Activated CD4-positive, alpha-beta T cell treated with anti-CD3 and anti-CD28 coated beads, Interleukin-2, amount 50 U/mL, for 16 hours (primary cell): ENCODE data around the gene CLHC1.
"Not testable (repeated sequence)": the region's sequence is repeated elsewhere in the genome, so short reads cannot be mapped to it uniquely, and the experiment has no call there.

ENCODE experiments used
- DNase-seq: peaks from one replicate; pipeline ENCODE4 v3.0.0-alpha.2; 2020

Gene CLHC1

GRCh38 chr2:55152475-55153412 lies 79.3 kb downstream of the CLHC1 start:
- no peak for DNase-seq

- no peak for DNase-seq
Observed at GRCh38 chr2:55151733-55152433, 80.2 kb downstream of the CLHC1 start.

DNA sequence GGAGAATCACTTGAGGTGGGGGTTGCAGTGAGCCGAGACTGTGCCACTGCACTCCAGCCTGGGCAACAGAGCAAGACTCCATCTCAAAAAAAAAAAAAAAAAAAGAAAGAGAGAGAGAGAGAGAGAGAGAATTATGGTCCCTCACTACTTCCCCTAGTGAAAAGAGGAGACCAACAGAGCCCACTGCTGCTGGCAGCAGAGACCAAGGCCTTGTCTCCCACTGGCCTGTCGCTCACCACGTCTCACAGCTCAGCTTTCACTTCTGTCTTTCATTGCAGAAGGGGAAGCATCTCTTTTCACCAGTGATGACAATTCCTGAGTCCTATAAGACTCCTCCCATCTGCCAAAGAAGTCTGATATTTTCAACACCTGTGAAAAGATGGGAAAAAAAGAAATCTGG lies 81.3 kb downstream of the CLHC1 start:
- DNase-seq: no peak

DNA sequence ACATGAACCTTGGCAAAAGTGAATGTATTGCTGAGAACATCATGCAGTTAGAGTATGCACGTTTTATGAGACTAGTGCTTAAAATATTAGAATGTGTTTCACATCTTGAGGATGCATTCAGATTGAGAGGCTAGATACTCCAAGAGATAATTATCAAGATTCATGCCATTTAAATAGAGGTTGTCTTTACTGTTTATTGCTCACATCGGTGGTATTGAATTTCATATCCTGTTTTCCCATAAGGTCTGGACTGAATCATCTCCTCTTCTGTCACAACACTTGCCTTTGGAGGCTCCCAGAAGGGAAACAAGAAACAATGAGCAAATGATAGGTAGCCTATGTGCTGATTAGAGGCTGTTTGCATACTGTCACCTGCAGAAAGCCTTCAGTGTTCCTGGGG lies 83.8 kb downstream of the CLHC1 start:
- no peak for DNase-seq

- no peak for DNase-seq
Observed at GRCh38 chr2:55147531-55147930, 84.6 kb downstream of the CLHC1 start.

- no peak for DNase-seq
Observed at GRCh38 chr2:55147041-55147440, 85.1 kb downstream of the CLHC1 start.

DNA sequence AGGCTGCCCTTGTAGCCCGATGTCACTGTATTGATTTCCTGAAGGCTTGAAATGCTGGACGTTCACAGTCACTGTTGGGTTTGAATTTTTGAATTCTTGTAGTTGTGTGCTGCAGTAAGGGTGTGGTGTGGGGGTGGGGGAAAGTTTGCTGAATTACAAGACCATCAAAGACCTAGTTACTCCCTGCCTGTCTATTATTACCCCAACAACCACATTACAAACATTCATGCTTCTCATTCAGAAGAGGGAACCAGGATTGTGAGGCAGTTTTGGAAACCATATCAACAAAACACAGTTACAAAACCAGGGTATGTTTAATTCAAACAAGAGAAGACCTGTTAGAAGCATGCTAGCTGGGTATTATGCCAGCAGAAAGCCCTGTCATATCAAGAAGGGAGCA lies 85.8 kb downstream of the CLHC1 start:
- DNase-seq: no peak

- DNase-seq: no peak
Observed at GRCh38 chr2:55144922-55145820, 86.9 kb downstream of the CLHC1 start.

GRCh38 chr2:55143706-55144105 lies 88.4 kb downstream of the CLHC1 start:
- DNase-seq: not testable (repeated sequence)

DNA sequence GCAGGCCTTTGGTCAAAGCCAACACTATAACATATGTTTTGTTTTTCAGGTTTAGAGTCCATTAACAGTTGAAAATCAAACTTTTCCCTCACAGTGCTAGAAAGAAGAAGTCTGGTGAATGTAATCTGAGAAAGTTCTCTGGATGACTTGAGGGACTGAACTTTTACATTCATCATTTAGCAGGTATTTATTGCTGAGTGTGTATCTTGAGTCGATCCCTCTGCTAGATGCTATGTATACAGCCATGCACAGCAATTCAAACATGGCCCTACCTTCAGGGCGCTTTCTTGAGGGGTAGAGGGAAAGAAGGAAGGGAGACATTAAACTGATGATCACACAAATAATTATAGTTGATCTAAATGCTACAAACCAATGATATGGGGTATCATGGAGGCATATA lies 89.6 kb downstream of the CLHC1 start:
- DNase-seq: no peak

GRCh38 chr2:55141572-55142413 lies 90.3 kb downstream of the CLHC1 start:
- DNase-seq: no peak

DNA sequence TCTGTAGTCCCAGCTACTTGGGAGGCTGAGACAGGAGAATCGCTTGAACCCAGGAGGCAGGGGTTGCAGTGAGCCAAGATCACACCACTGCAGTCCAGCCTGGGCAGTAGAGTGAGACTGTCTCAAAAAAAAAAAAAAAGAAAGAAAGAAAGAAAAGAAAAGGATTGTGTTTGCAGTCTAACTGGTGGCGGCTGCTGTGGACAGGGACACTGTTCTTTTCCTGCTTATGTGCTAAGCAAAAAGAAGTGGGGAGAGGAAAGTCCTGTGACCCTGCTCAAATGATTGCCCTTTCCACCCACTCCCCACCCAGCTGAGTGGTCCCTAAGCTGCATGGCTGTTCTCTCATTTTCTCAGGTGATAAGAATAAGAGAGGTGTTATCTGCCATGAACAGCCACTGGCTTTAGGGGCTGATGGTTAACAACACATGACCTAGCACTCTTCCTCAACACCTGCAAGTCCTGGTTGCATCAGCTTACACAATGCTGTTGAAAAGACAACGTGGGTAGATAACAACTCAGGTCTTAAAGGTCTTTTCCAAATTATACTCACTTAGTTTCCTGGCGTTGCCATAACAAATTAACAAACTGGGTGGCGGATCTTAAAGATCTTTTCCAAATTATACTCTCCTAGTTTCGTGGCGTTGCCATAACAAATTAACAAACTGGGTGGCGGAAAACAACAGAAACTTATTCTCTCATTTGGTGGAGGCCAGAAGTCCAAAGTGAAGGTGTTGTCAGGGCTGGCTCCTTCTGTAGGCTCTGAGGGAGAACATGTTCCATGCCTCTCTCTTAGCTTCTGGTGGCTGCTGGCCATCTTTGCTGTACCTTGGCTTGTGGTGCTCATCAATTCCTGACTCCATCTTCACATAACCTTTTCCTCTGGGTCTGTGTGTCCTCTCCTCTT lies 91.5 kb downstream of the CLHC1 start:
- DNase-seq: no peak

GRCh38 chr2:55139305-55139704 lies 92.8 kb downstream of the CLHC1 start:
- no peak for DNase-seq

DNA sequence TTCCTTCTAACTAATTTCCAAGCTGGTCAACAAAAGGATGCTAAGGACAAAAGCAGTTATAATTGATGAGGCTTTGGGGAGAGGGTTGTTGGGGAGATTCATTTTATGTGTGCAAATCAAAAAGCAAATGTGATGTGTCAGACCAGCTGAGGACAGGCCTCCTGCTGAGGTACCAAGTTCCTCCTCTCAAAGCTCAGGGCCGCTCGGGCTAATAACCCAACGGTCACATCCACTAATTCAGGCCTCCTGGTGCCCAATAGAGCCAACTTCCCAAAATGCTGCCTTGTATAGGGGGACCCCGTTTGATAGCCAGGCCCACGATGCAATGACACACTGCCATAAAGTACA lies 93.2 kb downstream of the CLHC1 start:
- no peak for DNase-seq

- no peak for DNase-seq
Observed at GRCh38 chr2:55138014-55138881, 93.8 kb downstream of the CLHC1 start.

GRCh38 chr2:55137024-55137958 lies 94.8 kb downstream of the CLHC1 start:
- DNase-seq: no peak

- DNase-seq: no peak
Observed at GRCh38 chr2:55136138-55136541, 96.0 kb downstream of the CLHC1 start.

DNA sequence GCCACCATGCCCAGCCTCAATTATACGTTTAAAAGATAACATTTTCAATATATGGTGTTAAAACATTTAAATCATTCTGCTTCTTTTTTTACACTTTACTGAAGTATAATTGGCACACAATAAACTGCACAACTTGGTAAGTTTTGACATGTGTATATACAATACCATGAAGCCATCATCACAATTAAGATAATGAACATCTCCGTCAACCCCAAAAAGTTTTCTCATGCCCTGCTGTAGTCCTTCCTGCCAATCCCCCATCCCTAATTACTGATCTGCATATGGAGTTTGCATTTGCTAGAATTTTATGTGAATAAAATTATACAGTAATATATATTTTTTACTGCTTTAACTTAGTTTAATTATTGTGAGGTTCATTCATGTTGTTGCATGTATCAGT lies 96.6 kb downstream of the CLHC1 start:
- DNase-seq: no peak

DNA sequence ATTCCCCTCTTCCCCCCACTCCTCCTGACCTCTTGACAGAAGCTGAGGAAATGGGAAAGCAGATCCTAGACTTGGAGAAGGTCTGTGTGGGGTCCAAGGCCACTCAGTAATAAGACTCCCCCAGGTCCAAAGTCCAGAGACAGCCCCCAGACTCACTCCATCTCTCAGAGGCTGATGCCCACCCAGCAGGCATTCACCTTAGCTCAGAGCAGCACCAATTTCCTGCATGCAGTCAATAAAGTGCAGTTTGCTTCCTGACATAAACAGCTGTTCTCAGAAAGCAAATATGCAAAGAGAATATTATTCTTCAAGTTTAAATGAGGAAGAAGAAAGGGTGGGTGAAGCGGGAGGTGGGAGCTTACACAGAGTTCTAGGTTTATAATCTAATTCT lies 97.8 kb downstream of the CLHC1 start:
- no peak for DNase-seq
